ENCODE results near the gene DCAF4.
"Not testable (repeated sequence)": the region's sequence is repeated elsewhere in the genome, so short reads cannot be mapped to it uniquely, and the experiment has no call there.

DNA sequence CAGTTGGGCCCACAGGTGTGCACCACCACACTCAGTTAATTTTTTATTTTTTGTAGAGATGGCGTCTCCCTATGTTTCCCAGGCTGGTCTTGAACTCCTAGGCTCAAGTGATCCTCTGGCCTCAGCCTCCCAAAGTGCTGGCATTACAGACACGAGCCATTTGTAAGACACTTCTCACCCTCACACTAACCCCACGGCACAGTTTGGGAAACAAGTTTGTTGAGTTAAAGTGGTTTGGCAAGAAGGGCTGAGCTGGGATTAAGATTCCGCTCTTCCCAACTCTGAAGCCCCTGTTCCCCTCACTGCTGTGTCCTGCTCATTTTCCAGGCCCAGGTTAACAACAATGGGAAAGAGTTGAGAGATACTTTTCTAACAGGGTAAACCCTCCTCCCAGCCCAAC lies 34.8 kb downstream of the DCAF4 start:
- not testable (repeated sequence) for TF ChIP-seq POLR2A (IDR thresholded peaks at IDR 0.05; ENCODE audit: low read depth, low read length); SMC3 (IDR thresholded peaks at IDR 0.05; ENCODE audit: low read depth, low read length); MXI1 (IDR thresholded peaks at IDR 0.05; ENCODE audit: borderline replicate concordance, low read depth, low read length); CEBPB (IDR thresholded peaks at IDR 0.05; ENCODE audit: low read depth, low read length); BHLHE40 (IDR thresholded peaks at IDR 0.05; ENCODE audit: low read depth, low read length); RAD21 (IDR thresholded peaks at IDR 0.05; ENCODE audit: low read length); RFX5 (IDR thresholded peaks at IDR 0.05; ENCODE audit: low read depth, low read length); CHD1 (IDR thresholded peaks at IDR 0.05; ENCODE audit: low read depth, low read length); MAFK (IDR thresholded peaks at IDR 0.05; ENCODE audit: low read depth, low read length)
- TF ChIP-seq, protein P1, sequence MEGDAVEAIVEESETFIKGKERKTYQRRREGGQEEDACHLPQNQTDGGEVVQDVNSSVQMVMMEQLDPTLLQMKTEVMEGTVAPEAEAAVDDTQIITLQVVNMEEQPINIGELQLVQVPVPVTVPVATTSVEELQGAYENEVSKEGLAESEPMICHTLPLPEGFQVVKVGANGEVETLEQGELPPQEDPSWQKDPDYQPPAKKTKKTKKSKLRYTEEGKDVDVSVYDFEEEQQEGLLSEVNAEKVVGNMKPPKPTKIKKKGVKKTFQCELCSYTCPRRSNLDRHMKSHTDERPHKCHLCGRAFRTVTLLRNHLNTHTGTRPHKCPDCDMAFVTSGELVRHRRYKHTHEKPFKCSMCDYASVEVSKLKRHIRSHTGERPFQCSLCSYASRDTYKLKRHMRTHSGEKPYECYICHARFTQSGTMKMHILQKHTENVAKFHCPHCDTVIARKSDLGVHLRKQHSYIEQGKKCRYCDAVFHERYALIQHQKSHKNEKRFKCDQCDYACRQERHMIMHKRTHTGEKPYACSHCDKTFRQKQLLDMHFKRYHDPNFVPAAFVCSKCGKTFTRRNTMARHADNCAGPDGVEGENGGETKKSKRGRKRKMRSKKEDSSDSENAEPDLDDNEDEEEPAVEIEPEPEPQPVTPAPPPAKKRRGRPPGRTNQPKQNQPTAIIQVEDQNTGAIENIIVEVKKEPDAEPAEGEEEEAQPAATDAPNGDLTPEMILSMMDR (conservative IDR thresholded peaks at IDR 0.05; ENCODE audit: low read depth, low read length): not testable (repeated sequence)
- TF ChIP-seq, protein P2, sequence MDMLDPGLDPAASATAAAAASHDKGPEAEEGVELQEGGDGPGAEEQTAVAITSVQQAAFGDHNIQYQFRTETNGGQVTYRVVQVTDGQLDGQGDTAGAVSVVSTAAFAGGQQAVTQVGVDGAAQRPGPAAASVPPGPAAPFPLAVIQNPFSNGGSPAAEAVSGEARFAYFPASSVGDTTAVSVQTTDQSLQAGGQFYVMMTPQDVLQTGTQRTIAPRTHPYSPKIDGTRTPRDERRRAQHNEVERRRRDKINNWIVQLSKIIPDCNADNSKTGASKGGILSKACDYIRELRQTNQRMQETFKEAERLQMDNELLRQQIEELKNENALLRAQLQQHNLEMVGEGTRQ (IDR thresholded peaks at IDR 0.05; ENCODE audit: low read depth, low read length): not testable (repeated sequence)
- TF ChIP-seq, protein P3, sequence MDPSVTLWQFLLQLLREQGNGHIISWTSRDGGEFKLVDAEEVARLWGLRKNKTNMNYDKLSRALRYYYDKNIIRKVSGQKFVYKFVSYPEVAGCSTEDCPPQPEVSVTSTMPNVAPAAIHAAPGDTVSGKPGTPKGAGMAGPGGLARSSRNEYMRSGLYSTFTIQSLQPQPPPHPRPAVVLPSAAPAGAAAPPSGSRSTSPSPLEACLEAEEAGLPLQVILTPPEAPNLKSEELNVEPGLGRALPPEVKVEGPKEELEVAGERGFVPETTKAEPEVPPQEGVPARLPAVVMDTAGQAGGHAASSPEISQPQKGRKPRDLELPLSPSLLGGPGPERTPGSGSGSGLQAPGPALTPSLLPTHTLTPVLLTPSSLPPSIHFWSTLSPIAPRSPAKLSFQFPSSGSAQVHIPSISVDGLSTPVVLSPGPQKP (IDR thresholded peaks at IDR 0.05; ENCODE audit: borderline replicate concordance, low read depth, low read length): not testable (repeated sequence)

Data from IMR-90 (cell line).